NOMO-1 treated with DMSO at 0.1 percent for 48 hours (cell line): ENCODE results near the gene KLHL36.

ENCODE experiments used
- DNase-seq: peaks from one replicate; lab custom pipeline; 2025; ENCODE audit not compliant: unreplicated experiment; lab: John Stamatoyannopoulos, UW

The KLHL36 gene

GRCh38 chr16:84647828-84648594 lies at the start of gene KLHL36:
Gene KLHL36 (plus strand): TSS chr16:84648511. CDS start chr16:84650868, 2,357 bp downstream.
- DNase-seq = peak; percentile 31

DNA sequence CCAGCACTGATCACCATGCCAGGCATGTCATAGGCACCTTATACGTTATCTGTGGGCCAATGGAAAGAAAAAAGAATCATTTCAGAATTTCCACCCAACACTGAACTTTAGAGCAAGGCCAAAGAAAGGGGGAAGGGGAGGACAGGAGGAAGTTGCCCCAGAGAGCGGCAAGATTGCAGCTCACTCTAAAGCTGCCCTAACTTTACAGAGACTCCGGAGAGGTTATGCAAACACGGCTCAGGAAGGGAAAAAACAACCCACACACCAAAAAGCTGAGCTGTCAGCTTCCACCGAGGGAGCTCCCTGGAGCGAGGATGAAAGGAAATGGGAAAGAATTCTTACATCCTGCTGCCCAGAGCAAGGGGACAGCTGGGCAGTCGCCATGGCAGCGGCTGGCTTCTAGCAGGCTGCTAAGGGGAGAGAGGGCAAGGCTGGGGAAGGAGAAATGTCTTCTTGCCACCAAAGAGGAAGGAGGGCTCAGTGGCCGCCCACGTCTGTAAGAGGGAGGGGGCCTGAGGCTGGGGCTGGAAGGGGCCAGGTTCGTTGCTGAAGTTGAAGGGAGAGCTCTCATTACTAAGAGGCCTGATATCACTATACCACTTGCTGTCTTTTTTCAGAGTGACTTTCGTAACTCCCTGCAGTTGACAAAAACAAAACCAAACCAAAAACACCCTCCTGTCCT lies 48.6 kb upstream of the KLHL36 start:
- peak; percentile 97 for DNase-seq

- DNase-seq = peak; percentile 93
Measured at GRCh38 chr16:84600343-84601229, 47.7 kb upstream of the KLHL36 start.

DNA sequence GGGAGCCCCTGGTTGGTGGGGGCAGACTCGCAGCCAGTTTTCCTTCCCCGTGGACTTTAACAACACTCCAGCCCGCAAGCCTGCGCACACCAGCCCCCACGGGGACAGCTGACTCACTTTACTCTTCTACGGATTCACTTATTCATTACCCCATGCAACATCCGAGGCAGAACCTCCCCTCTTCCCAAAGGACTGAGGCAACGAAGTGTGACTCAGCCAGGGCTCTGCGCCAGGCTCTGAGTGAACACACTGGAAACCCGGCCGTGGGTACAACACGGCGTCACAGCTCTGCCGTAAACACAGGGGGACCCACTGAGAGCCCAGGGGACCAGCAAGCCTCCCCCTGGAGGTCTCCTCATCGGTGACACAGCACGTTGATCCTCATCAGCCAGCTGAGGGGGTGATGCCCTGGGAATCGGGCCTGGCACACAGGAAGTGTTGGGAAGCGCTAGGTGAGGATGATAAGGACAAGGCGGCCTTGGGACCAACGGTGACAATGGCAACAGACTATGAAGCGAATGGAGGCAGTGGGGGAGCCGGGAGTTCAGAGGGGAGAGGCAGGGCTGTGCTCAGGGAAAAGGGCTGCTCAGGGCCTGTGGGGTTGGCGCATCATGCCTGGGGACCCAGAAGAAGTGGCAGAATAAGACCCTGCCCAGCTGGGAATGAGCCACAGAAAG lies 45.0 kb upstream of the KLHL36 start:
- peak; percentile 47 for DNase-seq

DNA sequence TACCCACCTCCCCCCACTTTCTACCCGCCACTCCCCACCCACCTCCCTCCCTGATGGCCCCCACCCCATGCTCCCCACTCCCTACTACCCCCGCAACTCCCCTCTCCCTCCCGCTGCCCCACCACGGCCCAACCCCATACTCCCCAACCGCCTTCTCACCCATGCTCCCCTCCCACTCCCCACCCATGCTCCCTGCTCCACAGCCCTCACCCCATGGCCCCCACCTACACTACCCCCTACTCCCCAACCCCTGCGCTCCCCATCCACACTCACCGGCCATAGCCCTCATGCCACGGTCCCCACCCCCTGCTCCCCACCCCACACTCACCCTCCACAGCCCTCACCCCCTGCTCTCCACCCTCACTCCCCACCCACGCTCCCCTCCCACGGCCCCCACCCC lies 44.4 kb upstream of the KLHL36 start:
- DNase-seq = no peak

GRCh38 chr16:84604477-84605013 lies 43.8 kb upstream of the KLHL36 start:
- DNase-seq = no peak

- DNase-seq = no peak
Measured at GRCh38 chr16:84605339-84605848, 42.9 kb upstream of the KLHL36 start.

- DNase-seq = no peak
Measured at GRCh38 chr16:84606081-84606875, 42.0 kb upstream of the KLHL36 start.

DNA sequence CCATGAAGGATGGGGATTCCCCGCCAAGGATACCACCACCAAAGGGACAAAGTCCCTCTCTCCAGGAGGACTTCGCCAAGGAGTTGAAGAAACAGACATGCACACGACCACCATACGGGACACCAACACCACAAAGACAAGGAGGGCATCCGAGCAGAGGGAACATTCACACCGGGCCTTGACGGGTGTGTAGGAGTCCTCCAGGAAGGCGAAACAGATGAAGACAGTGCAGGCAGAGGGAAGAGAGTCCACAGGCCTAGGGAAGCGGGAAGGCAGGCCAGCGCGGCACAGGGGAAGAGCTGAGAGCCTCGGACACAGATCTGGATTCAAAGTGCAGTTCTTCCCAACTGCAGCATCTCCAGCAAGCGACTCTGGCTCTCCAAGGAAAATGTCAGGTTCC lies 41.2 kb upstream of the KLHL36 start:
- no peak for DNase-seq

- DNase-seq = peak; percentile 98
Measured at GRCh38 chr16:84607694-84608093, 40.6 kb upstream of the KLHL36 start.

DNA sequence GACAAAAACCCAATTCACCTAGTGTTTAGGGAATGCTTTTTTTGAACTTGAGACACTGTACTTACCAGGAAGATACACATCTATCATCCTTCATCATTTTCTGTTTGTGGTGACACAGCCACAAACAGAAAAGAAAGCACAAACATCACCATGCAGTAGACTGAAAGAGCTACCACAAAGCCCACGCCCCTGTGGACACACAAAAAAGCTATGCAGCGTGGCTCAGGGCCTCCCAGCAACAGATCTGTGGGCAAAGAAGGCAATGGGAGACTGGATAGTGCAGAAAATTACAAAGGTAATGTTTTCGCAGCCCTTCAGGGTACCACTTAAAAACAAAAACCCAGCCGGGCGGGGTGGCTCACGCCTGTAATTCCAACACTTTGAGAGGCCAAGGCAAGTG lies 40.0 kb upstream of the KLHL36 start:
- DNase-seq = no peak

DNA sequence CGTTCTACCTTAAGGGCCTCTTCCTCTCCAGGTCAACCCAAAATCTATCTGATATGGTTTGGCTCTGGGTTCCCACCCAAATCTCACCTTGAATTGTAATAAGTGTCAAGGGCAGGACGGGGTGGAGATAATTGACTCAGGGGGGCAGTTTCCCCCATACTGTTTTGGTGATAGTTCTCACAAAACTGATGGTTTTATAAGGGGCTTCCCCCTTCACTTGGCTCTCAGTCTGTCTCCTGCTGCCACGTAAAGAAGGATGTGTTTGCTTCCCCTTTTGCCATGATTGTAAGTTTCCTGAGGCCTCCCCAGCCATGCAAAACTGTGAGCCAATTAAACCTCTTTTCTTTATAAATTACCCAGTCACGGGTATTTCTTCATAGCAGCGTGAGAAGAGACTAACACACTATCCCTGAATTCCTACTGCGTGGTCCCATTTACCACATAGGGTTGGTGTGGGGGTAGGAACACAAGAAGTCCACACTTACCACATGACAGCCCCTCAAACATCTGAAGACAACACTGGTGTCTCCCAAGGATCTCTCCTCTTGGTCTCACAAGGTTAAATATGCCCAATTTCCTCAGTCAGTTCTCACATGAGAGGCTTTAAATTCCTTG lies 38.6 kb upstream of the KLHL36 start:
- DNase-seq = no peak

DNA sequence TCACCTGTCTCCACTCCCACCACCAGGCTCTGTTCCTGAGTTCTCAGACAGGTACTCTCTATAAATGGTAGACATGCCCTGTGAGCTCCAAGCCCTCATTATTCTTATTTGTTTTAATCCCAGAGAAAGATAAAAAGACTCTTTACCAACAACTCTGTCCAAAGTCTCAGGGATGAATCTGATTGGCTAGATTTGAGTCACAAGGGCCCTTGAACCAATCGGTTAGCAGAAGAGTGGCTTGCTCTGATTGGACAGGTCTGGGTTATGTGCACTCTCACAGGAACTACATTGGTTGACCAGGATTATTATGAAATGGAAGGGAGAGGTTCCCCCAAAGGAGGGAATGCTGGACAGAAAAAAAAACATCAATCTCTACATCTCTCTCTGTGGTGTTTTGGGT lies 37.9 kb upstream of the KLHL36 start:
- no peak for DNase-seq

GRCh38 chr16:84611041-84611440 lies 37.3 kb upstream of the KLHL36 start:
- no peak for DNase-seq

GRCh38 chr16:84612686-84613085 lies 35.6 kb upstream of the KLHL36 start:
- DNase-seq = no peak

GRCh38 chr16:84613408-84614072 lies 34.8 kb upstream of the KLHL36 start:
- DNase-seq = no peak

DNA sequence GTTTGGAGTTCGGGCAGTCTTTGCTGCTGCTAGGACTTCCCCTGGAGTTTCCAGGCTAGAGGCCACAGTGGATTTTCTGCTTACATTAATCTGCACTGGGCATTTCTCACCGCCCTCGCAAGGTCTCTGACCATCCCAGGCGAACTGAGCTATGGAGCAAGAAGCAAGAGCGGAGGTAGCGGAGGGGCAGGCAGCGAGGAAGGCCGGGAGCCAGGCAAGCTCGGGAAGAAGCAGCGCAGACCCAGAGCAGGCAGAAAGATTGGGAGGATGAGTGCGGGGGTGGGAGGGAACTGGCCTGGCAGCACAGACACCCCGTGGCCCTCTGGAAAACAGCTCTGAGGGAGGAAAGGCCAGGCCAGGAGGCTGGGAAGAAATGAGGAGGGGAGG lies 34.2 kb upstream of the KLHL36 start:
- DNase-seq = no peak

GRCh38 chr16:84614623-84614967 lies 33.7 kb upstream of the KLHL36 start:
- no peak for DNase-seq
